ENCODE data around the gene NTHL1.
A peak's percentile ranks its signal among the peaks of the same experiment; 100 is the strongest.
"Not testable (repeated sequence)": the region's sequence is repeated elsewhere in the genome, so short reads cannot be mapped to it uniquely, and the experiment has no call there.

The NTHL1 gene

GRCh38 chr16:2027024-2028010 lies 20.3 kb downstream of the NTHL1 start:
- DNase-seq: no peak

DNA sequence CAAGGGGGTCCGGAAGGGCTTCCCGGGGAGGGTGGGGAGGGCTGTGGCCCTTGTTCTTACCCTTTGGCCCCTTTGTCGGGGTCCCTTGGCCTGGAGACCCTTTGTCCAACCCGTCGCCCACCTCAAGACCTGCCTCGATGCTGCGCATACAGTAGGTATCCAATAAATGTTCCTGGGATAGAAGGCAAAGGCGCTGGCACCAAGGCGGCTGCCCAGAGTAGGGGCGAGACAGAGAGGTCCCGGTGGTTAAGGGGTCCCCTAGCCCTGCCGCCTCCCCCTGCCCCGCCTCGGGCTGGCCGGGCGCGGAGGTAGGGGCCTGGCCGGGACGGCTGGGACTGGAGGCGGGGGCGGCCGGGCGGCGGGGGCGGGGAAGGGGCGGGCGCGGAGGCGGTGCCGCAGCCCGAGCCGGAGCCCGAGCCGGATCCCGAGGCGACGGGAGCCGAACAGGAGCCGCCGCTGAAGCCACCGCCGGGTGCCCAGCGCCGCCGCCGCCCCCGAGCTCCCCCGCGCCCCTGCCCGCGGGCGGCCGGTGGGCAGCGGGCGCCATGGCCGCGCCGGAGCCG lies 21.1 kb downstream of the NTHL1 start, which contains the start of gene NHERF2:
NHERF2 (plus strand) TSS at position 442 of the 563 bp plus-strand sequence; CDS start at position 546, 104 bp downstream.
- no peak for DNase-seq

GRCh38 chr16:2025878-2026460 lies 21.7 kb downstream of the NTHL1 start:
- no peak for DNase-seq

- DNase-seq: no peak
These were observed 22.4 kb downstream of the NTHL1 start for GRCh38 chr16:2025251-2025650.

DNA sequence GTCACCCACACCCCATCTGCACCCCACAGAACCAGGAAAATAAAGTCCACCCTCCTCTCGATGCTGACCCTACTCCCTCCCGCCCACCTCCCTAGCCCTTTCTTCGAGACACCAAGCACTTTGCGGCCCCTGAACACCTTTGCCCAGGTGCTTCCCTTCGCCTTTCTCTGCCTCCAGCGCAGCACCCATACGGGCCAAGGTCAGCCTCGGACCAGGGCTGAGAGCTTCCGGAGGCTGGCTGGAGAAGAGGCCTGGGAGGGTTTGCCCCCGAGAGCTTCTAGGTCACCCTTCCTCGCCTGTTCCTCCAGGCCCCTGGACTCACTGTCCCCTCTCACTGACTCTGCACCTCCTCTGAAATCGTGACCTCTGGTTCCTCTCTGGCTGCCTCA lies 23.6 kb downstream of the NTHL1 start:
- DNase-seq: no peak

DNA sequence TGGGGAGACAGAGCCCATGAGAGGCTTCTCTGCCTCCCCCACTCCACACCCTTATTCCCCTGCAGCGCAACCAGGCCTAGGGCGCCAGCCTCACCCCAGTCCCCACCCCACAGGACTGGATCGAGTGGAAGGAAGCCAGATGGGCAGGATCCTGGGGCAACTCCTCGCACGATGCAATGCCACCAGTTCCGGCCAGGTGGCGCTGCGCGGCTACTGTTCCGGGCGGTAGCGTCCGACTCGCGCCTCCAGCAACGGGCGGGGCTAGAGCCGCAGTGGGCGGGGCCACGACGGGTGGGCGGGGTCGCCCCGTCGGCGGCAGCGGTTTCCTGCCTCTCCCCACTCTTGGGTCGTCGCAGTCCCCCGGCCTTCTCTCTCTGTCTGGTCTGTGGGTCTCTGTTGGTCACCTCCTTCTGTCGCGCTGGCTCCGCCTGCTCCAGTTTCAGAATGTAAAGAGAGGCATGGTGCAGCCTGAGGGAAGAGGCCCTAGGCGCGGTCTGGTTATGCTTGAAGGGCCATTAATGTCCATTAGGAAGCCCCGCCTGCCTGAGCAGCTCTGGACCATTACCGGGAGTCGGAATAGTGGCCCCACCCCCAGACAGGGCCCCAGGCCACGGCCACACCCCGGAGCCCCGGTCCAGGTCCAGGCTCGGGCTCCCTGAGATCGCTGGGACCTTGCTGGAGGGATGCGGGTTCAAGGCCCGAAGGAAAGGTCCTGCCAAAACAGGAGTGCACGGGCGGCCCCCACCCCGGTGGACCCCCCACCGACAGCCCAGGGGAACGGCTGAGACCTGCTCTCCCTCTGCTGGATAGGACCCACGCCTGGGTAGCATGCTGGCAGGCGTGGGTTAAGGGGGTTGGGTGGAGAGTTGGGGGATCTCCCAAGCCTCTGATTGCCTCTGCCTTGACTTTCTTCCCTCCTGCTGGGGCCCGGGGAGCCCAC lies 24.3 kb downstream of the NTHL1 start:
- peak; percentile 94 for DNase-seq

DNA sequence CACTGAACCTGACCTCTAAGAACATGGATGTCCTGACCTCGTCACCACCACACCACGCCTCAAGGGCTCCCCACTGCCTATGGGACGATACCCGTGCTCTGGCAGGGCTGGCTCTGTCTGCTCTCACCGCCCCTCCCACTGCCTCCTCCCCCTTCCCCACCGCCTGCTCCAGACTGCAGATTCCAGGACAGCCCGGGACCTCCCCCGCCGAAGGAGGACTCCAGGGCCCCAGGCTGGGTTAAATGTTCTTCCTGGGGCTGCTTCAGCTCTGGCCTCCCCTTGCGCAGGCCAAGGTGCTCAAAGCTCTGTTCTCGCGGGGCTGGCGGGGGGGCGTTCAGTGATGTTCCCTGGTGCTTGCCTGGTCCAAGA lies 24.9 kb downstream of the NTHL1 start:
- no peak for DNase-seq

DNA sequence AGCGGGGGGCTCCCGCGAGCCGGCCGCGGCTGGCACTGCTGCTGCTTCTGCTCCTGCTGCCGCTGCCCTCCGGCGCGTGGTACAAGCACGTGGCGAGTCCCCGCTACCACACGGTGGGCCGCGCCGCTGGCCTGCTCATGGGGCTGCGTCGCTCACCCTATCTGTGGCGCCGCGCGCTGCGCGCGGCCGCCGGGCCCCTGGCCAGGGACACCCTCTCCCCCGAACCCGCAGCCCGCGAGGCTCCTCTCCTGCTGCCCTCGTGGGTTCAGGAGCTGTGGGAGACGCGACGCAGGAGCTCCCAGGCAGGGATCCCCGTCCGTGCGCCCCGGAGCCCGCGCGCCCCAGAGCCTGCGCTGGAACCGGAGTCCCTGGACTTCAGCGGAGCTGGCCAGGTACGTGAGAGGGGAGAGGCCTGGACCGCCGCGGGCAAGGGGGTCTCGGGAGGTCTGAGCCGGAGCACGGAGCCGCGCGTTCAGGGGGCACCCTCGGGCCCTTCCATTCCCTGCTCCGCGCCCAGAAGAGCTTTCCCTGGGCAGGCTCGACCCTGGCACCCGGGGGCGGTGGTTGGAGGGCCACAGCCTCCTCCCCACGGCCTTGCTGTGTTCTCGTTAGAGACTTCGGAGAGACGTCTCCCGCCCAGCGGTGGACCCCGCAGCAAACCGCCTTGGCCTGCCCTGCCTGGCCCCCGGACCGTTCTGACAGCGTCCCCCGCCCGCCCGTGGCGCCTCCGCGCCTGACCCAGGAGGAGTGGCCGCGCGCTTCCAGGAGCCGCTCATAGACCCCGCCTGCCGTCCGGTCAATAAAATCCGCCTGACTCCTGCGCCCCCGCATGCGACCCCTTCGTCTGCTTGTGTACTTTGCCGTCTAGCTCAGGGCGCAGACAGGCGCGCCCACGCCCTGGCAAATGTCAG lies 27.5 kb downstream of the NTHL1 start:
- DNase-seq: no peak

DNA sequence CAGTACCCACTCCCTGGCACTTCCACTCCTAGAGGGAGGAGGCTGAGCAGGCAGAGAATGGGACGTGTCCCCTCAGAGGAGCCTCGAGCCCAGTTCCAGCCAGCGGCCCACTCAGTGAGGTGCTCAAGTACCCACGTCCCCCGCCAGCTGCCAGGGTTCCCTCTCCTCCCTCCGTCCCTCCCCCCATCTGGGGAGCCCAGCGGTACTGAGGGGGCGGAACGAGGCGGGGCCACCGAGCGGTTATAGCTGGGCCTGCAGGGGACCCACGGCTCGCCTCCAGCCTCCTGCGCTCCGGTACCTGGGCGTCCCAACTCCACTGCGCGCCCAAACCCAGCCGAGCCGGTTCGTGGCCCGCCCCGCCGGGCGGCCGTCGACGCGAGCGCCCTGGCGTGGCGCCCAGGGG lies 28.1 kb downstream of the NTHL1 start, which contains the start of gene NPW:
NPW (plus strand) TSS at position 268 of the 403 bp plus-strand sequence.
- peak; percentile 46 for DNase-seq

GRCh38 chr16:2016407-2016922 lies 31.2 kb downstream of the NTHL1 start:
- no peak for DNase-seq

GRCh38 chr16:2015947-2016208 lies 31.8 kb downstream of the NTHL1 start:
- DNase-seq: no peak

DNA sequence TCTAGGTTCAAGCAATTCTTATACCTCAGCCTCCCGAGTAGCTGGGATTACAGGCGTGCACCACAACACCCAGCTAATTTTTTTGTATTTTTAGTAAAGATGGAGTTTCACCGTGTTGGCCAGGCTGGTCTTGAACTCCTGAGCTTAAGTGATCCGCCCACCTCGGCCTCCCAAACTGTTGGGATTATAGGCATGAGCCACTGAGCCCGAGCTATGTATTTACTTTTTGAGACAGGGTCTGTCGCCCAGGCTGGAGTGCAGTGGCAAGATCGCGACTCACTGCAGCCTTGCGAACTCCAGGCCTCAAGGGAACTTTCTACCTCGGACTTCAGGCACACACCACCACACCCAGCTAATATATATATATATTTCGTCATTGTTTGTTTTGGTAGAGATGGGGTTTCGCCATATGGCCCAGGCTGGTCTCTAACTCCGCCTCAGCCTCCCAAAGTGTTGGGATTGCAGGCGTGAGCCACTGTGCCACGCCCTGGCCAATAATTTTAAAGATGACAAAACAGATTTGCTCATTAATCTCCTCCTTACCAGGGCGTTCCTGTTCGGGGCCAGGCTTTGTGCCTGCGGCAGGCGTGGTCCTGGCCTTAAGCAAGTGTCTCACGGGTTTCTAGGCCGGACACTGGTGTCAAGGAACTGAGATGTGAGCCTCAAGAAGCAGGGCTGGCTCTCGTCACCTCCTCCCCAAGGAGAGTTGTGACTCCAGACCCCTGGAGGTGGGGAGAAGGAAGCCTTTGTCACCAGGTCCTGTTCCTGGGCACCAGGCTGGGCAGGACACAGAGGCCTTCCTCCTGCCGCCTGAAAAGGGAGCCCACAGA lies 32.3 kb downstream of the NTHL1 start:
- no peak for DNase-seq

GRCh38 chr16:2013527-2013926 lies 34.1 kb downstream of the NTHL1 start:
- no peak for DNase-seq

DNA sequence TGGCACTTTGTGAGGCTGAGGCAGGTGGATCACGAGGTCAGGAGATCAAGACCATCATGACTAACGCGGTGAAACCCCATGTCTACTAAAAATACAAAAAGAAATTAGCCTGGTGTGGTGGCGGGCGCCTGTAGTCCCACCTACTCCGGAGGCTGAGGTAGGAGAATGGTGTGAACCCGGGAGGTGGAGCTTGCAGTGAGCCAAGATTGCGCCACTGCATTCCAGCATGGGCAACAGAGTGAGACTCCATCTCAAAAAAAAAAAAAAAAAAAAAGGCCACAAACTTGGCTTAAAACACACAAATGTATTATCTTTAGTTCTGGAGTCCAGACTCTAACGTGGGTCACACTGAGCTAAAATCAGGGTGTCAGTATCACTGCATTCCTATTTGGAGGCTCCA lies 35.9 kb downstream of the NTHL1 start:
- not testable (repeated sequence) for DNase-seq

GRCh38 chr16:2009791-2010510 lies 37.7 kb downstream of the NTHL1 start, which contains the start of gene ZNF598:
ZNF598 (minus strand) TSS chr16:2009821.
- peak; percentile 84 for DNase-seq

- DNase-seq: peak; percentile 40
These were observed 38.4 kb downstream of the NTHL1 start for GRCh38 chr16:2009164-2009711.

DNA sequence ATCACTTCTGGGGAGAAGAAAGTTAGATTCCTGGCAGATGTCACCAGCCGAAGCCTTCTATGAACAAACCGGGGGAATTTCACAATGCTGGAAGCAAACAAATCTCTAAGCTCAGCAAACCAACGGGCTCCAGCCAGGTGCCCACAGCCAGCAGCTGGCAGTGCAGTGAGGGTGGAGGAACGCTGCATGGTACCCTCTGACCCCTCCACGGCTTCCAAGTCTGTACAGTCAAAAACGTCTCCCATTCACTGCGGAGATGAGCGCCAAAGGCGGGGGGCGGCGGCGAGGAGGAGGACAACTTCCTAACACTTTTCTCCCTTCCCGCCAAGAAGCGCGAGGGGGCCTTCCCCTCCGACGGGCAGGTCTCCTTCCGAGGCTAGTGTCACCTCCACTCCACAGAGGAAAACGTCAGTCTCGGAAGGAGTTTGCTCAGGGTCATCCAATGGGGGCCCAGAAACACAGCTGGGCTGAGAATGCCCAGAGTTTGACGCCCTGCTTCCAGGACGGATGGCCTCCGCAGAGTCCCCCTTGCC lies 38.9 kb downstream of the NTHL1 start:
- no peak for DNase-seq

GRCh38 chr16:2008009-2008526 lies 39.6 kb downstream of the NTHL1 start:
- no peak for DNase-seq
